NCI-H1436 (cell line): ENCODE measurements around the gene S100A8.
"Not testable (repeated sequence)": the region's sequence is repeated elsewhere in the genome, so short reads cannot be mapped to it uniquely, and the experiment has no call there.

Experiments
- DNase-seq: peaks from one replicate; lab custom pipeline; 2025; lab: John Stamatoyannopoulos, UW

The S100A8 gene

DNA sequence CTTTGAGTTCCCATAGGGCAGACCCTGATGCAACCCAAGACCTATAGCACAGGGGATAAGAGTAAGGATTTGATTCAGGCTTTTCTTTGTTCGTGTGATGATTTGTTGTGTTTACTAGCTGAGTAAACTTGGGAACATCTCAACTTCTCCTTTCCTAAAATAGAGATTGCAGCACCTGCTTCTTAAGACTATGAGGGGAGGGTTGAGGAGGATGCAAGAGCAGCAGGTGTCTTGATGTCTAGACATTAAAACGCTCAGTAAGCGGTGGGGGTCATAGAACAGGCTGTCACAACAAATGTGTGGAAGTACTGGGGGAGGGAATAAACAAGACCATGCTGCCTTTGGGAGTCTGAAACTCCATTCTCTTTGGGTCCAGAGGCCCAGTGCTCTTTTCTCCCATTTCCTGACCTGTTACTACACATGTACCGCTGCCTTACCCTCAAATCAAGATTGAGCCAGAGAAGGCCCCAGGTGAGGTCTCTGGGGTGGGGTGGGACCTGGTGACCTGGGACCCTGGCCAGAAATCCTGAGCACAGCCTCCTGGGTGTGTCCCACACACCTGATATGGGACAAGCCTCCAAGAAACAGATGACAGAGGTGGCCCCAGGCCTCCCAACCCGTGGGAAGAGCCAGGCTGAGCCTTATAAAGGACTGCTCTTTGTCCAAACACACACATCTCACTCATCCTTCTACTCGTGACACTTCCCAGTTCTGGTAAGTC lies 25.1 kb upstream of the S100A8 start, which contains the start of gene S100A7A:
Gene S100A7A, plus strand, starts transcription at position 671 of the 721 bp plus-strand sequence. CDS start 1,563 bp downstream, outside the sequence.
- no peak for DNase-seq

DNA sequence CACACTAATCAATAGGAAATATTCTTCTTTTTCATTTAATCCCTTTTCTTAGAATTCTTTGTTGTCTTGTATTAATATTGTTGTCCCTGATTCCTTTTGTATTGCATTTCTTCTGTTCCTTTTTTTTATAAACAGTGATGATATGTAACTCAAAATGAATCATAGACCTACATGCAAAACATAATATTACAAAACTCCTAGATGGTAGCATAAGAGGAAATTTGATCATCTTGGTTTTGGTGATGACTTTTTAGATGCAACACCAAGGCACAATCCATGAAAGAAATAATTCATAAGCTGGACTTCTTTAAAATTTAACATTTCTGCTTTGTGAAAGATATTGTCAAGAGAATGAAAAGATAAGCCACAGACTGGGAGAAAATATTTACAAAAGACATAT lies 23.1 kb upstream of the S100A8 start:
- not testable (repeated sequence) for DNase-seq

GRCh38 chr1:153407274-153407673 lies 16.4 kb upstream of the S100A8 start:
- DNase-seq, result not testable (repeated sequence)

DNA sequence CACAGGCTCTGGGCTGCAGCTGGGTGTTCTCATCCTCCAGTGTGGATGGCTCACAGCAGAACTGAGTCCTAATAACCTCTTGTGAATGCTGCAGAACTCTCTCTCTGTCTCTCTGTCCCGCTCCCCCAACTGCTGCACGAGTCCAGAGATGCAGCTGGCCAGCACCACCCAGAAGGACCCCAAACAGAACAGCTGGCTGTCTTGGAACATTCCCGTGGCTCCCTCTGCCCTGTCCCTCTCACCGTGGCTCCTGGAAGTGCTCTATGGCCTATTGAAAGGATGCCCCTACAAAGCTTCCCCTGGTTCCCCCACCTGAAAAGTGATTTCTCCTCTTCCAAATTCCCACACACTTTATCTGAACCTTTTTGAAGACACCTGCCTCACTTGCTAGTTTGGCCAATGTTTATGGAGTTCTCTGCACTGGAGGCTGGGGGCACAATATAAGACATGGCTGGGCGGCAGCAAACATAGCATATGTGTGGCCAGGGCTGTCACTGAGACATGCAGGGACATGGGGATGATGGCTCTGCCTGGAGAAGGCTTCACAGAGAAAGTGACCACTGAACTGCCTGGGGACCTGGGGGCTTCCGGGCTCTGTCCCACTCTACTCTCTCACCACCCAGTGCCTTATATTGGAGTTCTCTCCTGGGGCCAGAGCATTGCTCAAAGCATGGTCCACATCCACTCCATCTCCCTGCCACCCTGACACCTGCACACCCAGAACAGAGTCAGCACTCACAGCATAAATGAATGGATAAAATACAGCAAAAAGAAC lies 15.1 kb upstream of the S100A8 start:
- not testable (repeated sequence) for DNase-seq

GRCh38 chr1:153404768-153405167 lies 13.9 kb upstream of the S100A8 start:
- no peak for DNase-seq

DNA sequence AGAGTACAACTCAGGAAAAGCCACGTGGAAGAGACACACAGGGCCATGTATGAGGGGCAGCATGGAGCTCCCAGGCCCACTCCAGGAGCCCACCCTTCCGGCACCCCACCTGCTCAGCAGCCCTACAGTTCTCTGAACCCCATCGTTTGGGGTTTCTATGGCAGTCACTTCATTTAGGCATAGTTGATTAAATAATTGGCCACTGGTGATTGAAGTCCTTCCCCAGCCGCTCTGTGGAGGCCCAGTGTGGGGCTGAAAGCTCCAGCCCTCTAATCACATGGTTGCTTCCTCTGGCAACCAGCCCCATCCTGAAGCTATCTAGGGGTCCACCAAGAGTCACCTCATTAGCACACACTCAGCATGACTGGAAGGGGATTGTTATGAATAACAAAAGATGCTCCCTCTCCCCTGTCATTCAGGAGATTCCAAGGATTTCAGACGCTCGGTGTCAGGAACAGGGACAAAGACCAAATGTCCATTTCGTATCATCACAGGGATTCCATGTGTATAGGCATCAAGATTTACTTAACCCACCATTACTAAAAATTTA lies 13.3 kb upstream of the S100A8 start:
- DNase-seq, result no peak

DNA sequence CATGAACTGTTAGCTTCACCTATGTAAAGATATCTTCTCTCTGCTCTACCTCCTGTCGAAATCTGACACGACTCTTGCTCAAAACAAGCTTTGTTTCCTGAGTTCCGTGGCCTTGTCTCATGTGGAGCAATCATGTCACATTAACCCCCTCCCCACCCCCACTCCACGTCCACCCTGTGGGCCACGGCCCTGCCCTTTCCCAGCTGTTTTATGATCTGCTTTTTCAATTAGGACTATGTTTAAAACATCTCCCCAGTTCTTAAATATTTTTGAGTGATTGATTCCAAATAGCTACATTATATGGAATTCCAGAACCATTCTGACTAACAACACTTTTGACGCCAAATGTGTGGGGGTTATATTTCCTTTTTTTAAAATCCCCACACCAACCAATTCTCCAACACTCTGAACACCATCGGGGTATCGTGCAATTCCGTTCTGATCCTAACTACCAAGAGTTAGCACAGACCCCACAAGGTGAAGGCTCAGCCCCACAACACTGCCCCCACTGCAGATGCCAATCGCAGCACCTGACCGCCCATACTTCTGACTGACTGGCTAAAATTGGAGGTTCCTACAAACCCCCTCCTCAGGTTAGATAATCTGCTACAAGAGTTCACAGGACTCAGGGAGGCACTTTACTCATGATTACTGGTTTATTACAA lies 12.7 kb upstream of the S100A8 start:
- no peak for DNase-seq

DNA sequence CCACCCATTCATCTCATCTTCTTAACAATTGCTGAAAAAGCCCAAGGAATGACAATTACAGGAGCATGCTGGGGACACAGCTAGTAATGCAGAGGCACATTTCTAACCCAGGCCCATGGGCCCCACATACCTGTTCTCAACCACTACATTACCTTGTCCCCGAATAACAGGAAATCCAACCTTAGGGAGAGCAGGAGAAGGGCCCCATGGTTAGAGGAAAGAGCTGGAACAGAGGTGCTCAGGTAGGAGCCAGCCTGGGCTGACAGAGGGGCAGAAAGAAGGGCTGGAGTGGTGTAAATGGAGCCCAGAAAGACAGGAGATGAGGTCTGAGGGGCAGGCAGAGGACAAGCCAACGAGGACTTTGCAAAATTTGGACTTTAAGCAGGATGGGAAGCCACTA lies 11.4 kb upstream of the S100A8 start:
- DNase-seq, result no peak

DNA sequence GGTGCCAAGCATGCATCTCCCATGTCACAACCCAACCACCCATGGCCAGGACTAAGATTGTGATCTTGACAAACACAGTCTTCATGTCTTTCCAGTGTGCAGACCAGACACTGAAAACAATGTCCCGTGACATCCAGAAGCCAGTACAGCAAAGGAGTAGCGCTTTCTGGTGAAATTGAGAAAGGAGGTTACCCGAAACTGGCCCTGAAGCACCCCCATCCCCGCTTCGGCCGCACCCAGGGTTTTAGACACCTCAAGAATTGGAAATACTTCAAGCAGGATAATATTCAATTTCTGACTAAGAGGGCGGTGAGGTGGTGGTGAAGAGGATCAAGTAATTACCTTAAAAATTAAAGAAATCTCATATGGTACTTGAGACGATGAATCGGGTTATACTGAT lies 10.6 kb upstream of the S100A8 start:
- DNase-seq, result no peak

DNA sequence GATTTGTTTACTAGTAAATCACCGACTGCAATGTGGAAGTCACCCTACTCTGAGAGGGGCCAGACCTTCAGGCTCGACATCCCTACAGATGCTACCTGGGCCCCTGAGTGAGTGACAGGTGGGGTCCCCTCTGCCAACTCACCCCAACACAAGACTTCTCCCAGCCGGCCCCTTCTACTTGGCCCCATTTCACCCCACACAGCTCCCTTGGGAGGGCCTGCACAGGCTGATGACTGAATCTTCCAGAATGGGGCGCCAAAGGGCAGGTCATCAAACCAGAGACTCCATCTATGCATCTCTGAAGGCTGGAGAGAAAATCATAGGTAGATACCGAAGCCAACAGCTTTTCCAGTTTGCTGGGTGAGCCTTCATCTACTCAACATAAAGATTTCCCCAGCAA lies 9.4 kb upstream of the S100A8 start:
- peak; percentile 43 for DNase-seq

DNA sequence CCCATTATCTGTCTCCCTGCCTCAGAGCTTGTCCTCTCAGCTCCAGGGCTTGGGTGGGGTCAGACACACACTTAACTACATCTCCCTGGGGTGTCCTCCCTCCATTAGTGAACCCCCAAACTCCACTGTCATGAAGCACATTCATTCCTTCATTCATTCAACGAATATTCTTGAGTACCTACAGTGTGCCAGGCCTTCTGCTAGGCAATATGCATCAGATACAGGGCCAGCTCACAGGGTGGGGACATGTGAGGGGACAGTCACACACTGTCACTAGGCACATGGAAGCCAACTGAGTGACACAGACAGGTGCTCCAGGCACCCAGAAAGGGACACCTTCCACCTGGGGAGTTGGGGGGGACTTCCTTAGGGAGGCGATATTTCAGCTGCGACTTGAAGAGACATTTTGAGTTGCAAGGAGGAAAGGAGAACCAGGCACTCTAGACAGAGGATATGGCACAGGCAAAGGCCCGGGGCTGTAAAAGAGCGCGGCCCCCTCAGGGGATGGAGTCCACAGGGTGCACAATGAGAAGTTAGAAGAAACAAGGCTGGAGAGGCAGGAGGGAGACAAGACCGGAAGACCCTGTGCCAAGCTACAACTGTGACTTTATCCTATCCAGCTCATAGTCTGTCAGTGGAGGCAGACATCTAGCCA lies 8.7 kb upstream of the S100A8 start:
- no peak for DNase-seq

DNA sequence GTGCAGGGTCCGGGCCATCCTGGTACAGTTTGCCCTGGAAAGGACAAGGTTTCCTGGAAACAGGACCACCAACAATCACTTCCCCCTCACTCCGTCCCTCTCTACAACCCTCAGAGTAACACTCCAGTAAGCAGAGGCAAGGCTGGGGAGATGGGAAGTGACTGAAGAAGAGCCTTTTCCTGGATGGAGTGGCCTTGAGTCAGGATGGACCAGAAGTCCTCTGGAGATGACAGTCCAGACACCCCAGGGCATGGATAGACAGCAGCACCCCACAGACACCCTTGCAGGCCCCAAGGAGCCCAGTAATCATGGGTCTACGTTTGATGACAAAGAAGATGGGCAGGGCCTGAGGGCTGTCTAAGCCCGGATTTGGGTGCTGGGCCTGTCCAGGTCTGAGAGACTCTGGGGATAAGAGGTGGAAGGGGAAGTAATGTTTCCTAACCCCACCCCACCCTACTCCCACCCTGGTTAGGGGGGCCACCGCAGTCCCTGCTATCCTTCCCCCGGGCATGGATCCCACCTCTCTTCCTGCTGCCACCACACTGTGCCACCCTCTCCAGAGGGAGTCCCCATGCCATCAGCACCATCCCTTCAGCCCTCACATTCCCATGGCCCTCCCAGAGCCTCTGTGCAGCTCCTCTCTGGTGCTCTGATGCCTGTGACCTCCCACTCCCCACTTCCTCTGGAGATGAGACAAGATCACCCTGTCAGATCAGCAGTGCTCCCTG lies 7.2 kb upstream of the S100A8 start:
- no peak for DNase-seq

DNA sequence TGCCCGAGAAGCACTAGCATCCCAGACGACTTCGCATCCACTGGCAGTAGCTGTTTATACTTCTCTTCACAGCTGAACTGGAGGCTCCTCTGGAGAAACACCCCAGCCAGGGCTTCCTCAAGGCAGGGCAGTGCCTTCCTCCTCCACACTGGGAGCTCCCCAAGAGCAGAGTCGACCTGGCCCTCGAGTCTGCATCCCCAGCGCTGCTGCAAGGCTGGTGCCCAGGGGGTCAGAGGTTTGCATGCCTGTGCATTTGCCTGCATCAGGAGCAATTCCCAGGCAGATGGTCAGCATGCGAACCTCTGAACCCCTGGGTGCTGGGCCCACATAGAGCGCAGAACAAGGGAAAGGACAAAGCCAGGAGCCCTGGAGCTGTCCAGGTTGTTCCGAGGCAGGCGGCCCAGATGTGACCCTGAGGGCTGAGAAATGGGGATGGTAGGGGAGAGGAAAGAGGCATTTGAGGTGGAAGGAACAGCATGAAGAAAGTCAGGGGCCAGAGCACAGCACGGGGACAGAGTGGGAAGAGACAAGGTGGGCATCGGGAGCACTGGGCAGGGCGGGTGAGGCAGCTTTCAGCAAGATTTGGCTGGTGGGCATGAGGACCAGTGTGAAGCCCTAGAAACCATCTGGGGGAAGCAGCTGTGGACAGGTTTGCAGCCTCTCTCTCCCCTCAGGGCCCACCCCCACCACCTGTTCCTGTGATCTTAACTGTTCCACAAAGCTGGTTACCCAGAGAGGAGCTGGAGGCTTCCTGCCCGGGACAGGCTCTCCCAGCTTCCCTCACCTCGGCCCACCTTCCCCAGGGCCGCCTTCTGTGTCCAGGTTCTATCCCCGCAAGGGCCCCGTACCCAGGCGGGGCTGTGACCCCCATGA lies 6.4 kb upstream of the S100A8 start:
- DNase-seq, result no peak

GRCh38 chr1:153396461-153396860 lies 5.6 kb upstream of the S100A8 start:
- DNase-seq, result no peak

GRCh38 chr1:153395776-153396175 lies 4.9 kb upstream of the S100A8 start:
- no peak for DNase-seq

- DNase-seq, result no peak
Observed at GRCh38 chr1:153395136-153395685, 4.3 kb upstream of the S100A8 start.

- DNase-seq, result no peak
Observed at GRCh38 chr1:153394391-153394790, 3.5 kb upstream of the S100A8 start.

DNA sequence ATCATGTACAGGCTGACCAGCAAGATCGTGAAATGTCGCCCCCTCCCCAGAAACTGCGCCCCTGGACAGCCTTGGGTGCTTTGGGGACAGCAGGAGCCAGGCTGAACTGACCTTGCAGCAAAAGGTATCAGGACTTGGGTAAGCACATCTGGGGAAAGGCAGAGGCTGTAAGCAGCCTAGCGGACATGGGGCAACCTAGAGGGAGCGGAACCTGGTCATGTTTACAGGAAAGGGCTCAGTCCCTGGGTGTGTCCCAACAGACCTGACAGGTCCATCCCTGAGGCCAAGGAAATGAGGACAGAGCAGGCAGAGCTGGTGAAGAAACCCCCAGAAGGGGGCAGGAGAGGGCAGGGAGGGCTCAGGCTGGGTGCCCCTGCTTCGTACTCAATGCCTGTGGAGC lies 3.1 kb upstream of the S100A8 start:
- no peak for DNase-seq

GRCh38 chr1:153392822-153393221 lies 1.9 kb upstream of the S100A8 start:
- no peak for DNase-seq

DNA sequence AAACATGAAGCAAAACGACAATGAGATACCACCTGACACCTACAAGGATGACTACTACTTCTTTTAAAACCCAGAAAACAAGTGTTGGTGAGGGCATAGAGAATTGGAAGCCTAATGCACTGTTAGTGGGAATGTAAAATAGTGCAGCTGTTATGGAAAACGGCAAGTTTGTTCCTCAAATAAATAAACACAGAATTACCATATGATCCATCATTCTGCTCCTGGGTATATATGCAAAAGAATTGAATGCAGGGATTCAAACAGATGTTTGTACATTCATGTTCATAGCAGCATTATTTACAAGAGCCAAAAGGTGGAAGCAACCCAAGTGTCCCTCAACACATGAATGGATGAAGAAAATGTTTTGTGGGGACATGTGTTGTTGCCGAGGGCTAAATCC lies 1.4 kb upstream of the S100A8 start:
- DNase-seq, result no peak
